SK-N-SH (cell line): Measurements from ENCODE around the gene ARHGAP1.

Experiments used
- CTCF ChIP-seq: fragments of 200-600 bp; sonication (generic); IDR thresholded peaks from 2 replicates; pipeline ENCODE4 v1.6.1; 2017; ENCODE audit warnings: antibody characterized with exemption, mild to moderate bottlenecking, moderate library complexity
- FOXJ3 ChIP-seq: sonication (generic); formaldehyde crosslinking; IDR thresholded peaks from 2 replicates; pipeline ENCODE4 v1.5.1; 2020; ENCODE audit warnings: mild to moderate bottlenecking, missing genetic modification reagents
- TEAD4 ChIP-seq: IDR thresholded peaks from 2 replicates; pipeline ENCODE4 v1.4.0; 2012; ENCODE audit warnings: mild to moderate bottlenecking, borderline replicate concordance; ENCODE audit not compliant: insufficient read depth

GRCh38 chr11:46690702-46691101 is 9.7 kb downstream of the ARHGAP1 start:
- TF ChIP-seq FOXJ3 (CRISPR knock-in tag) = no peak
- no peak for TF ChIP-seq CTCF
- TF ChIP-seq TEAD4 = no peak
